HCT116 (cell line): ENCODE measurements around the gene NEURL4. TPM values are rescaled to one million over a fixed set of nuclear protein-coding genes. Genes with fewer than 3 reads are reported as not detected.

Experiments used
- ATAC-seq: fragments of 200-7000 bp; cut with Tn5 transposase; 2 replicates; pipeline ENCODE4 v1.9.1; 2020; ENCODE audit warnings: mild to moderate bottlenecking, moderate library complexity
- BruUV-seq: library from RNA; stranded (reverse); fragments of 400-500 nt; replicated peaks from 2 replicates; lab custom pipeline; 2021; lab: Mats Ljungman, UMichigan
- CTCF ChIA-PET: fragments of 300-600 bp; sonication (Branson Sonifier 250); formaldehyde crosslinking; loops from one replicate; lab custom pipeline; 2021; ENCODE audit warnings: antibody characterized with exemption; lab: Charles Lee
- POLR2A ChIA-PET: fragments of 300-600, 350-600 bp; sonication (Branson Sonifier 250); formaldehyde crosslinking; loops from one replicate; lab custom pipeline; 2021; ENCODE audit warnings: antibody characterized with exemption; lab: Charles Lee
- RAD21 ChIA-PET, 2 experiments: fragments of 300-600 bp; sonication (Branson Sonifier 250); formaldehyde crosslinking; loops; one replicate each; lab custom pipeline; 2023; ENCODE audit warnings: low total read pairs in 2 of 2; ENCODE audit not compliant: uncharacterized antibody in 2 of 2, unreplicated experiment in 2 of 2, low non-redundant PET in 1 of 2; lab: Charles Lee
- DNase-seq: peaks from one replicate; pipeline ENCODE4 v3.0.0-alpha.2; 2010; ENCODE audit warnings: low read depth, low spot score
- H2AFZ ChIP-seq: fragments of 200-600 bp; shearing (Covaris generic), sonication (generic); 2 replicates; pipeline ENCODE4 v1.6.1; 2017; ENCODE audit warnings: low read depth, mixed run types, mixed read lengths, antibody characterized with exemption, low read length; ENCODE audit not compliant: poor library complexity, severe bottlenecking
- H3K27ac ChIP-seq: 2 replicates; pipeline ENCODE4 v1.5.1; 2012; ENCODE audit warnings: low read depth, low read length
- H3K27me3 ChIP-seq: fragments of 200-600 bp; sonication (generic); 2 replicates; pipeline ENCODE4 v1.6.1; 2016; ENCODE audit warnings: mixed run types, low read length, mixed read lengths; ENCODE audit not compliant: insufficient read depth
- H3K36me3 ChIP-seq, 2 experiments: fragments of 200-500 bp in 1 of 2; fragments of 200-600 bp in 1 of 2; sonication (Bioruptor generic) in 1 of 2; sonication (generic) in 1 of 2; 2 replicates each; pipeline versions ENCODE4 v1.5.1 to v1.6.1; 2014 to 2016; ENCODE audit warnings: low read length in 2 of 2, inconsistent platforms in 1 of 2, mixed read lengths in 1 of 2, mixed run types in 1 of 2; ENCODE audit not compliant: insufficient read depth in 2 of 2, control insufficient read depth in 1 of 2
- H3K4me1 ChIP-seq, 2 experiments: fragments of 200-600 bp in 1 of 2; sonication (generic) in 1 of 2; 2 replicates each; pipeline versions ENCODE4 v1.5.1 to v1.6.1; 2012 to 2017; ENCODE audit warnings: low read length in 2 of 2, inconsistent platforms in 1 of 2, mild to moderate bottlenecking in 1 of 2, mixed read lengths in 1 of 2, mixed run types in 1 of 2, moderate library complexity in 1 of 2; ENCODE audit not compliant: insufficient read depth in 2 of 2, control insufficient read depth in 1 of 2
- H3K4me2 ChIP-seq: fragments of 200-600 bp; sonication (generic); 2 replicates; pipeline ENCODE4 v1.6.1; 2017; ENCODE audit warnings: mixed run types, low read length, mixed read lengths
- H3K4me3 ChIP-seq, 2 experiments: fragments of 200-600 bp in 1 of 2; sonication (generic) in 1 of 2; replicated peaks in 1 of 2; 2 replicates each; pipeline ENCODE4 v1.5.1; 2011 to 2016; ENCODE audit warnings: low read length in 2 of 2, control low read depth in 1 of 2, low read depth in 1 of 2, mild to moderate bottlenecking in 1 of 2, mixed read lengths in 1 of 2, mixed run types in 1 of 2
- H3K79me2 ChIP-seq: fragments of 200-600 bp; sonication (generic); 2 replicates; pipeline ENCODE4 v1.6.1; 2017; ENCODE audit warnings: mild to moderate bottlenecking, mixed run types, low read length, moderate library complexity, mixed read lengths; ENCODE audit not compliant: insufficient read depth
- H3K9ac ChIP-seq: fragments of 200-600 bp; sonication (generic); 2 replicates; pipeline ENCODE4 v1.6.1; 2016; ENCODE audit warnings: low read length, mixed read lengths
- H3K9me2 ChIP-seq: fragments of 200-600 bp; sonication (generic), shearing (Covaris generic); 2 replicates; pipeline ENCODE4 v1.6.1; 2017; ENCODE audit warnings: mixed run types, mild to moderate bottlenecking, moderate library complexity; ENCODE audit not compliant: insufficient read depth
- H3K9me3 ChIP-seq, 2 experiments: fragments of 200-500 bp in 1 of 2; fragments of 200-600 bp in 1 of 2; sonication (Bioruptor generic) in 1 of 2; sonication (generic) in 1 of 2; 2 replicates each; pipeline ENCODE4 v1.6.1; 2014 to 2017; ENCODE audit warnings: low read length in 2 of 2, mixed read lengths in 2 of 2, inconsistent platforms in 1 of 2, low read depth in 1 of 2, mild to moderate bottlenecking in 1 of 2, mixed run types in 1 of 2, moderate library complexity in 1 of 2; ENCODE audit not compliant: control insufficient read depth in 1 of 2, insufficient read depth in 1 of 2
- H4K20me1 ChIP-seq: fragments of 200-600 bp; sonication (generic), shearing (Covaris generic); 2 replicates; pipeline ENCODE4 v1.6.1; 2017; ENCODE audit warnings: mixed run types, mild to moderate bottlenecking, moderate library complexity; ENCODE audit not compliant: insufficient read depth
- CEBPB ChIP-seq: IDR thresholded peaks from 2 replicates; pipeline ENCODE4 v1.6.1; 2012; ENCODE audit warnings: low read depth
- ELF1 ChIP-seq: IDR thresholded peaks from 2 replicates; pipeline ENCODE4 v1.6.1; 2012; ENCODE audit warnings: low read depth, borderline replicate concordance
- EZH2 ChIP-seq: fragments of 200-600 bp; sonication (generic); IDR thresholded peaks from 2 replicates; pipeline ENCODE4 v1.6.1; 2017; ENCODE audit warnings: antibody characterized with exemption, mixed run types
- POLR2AphosphoS5 ChIP-seq: IDR thresholded peaks from 2 replicates; pipeline ENCODE4 v1.6.1; 2011; ENCODE audit warnings: mild to moderate bottlenecking, low read depth, low read length, moderate library complexity
- SIN3A ChIP-seq: IDR thresholded peaks from 2 replicates; pipeline ENCODE4 v1.6.1; 2012; ENCODE audit warnings: low read depth
- TCF7L2 ChIP-seq: IDR thresholded peaks from 2 replicates; pipeline ENCODE4 v1.7.0; 2011; ENCODE audit warnings: borderline replicate concordance, inconsistent platforms; ENCODE audit not compliant: insufficient read depth, insufficient read length; ENCODE audit errors: extremely low read depth
- YY1 ChIP-seq: IDR thresholded peaks from 2 replicates; pipeline ENCODE4 v1.6.1; 2011; ENCODE audit warnings: low read length, low read depth, moderate library complexity, mild to moderate bottlenecking; ENCODE audit not compliant: insufficient replicate concordance; ENCODE audit errors: extremely low read depth
- ZFX ChIP-seq: fragments of 450-650 bp; IDR thresholded peaks from 2 replicates; pipeline ENCODE4 v1.6.1; 2017
- intact Hi-C: fragments of 100-400 bp; cut with micrococcal nuclease; formaldehyde crosslinking; loops from 2 replicates; pipeline ENCODE4 v1.10.0; 2022
- total RNA-seq: library from RNA; stranded (reverse); gene quantifications from one replicate; pipeline ENCODE4 v1.2.1, GENCODE V29; 2021; ENCODE audit not compliant: unreplicated experiment
- TF ChIP-seq, protein P1 (sequence below): IDR thresholded peaks from 2 replicates; pipeline ENCODE4 v1.6.1; 2012; ENCODE audit warnings: low read depth

NEURL4 gene
- total RNA-seq, 1 experiment from 2014 or later = 56.9 TPM

DNA sequence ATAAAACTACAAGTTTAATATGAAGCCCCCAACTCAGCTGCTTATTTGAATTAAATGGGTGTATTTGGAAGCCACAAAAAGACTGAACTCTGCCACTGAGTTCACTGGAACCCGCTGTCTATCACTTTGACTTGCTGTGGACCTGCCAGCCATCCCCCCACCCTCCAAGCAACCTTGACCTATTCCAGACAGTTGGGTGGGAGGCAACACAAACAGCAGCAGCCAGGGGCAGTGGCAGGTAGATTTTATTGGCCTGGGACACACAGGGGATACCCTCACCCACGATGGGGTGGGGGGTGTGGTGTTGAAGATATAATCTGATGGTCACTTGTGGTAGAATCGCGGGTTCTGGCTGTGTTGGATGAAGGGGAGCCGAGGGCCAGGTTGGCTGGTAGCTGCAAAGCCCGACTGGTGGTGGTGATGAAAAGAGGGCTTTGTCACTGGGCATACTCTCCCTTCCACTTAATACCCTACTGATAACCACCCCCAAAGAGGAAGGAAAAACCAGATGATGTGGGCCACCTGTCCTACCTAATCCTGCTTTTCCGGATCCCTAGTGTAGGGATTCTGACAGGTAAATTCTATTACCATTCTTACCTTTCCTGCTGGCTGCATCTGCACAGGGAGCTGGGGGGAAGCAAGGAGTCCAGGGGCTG, 16.6 kb downstream of the NEURL4 start:
- Histone ChIP-seq H3K9ac (peak overlapping the region; percentile 90; the same call in 1 of the 2 replicates), H3K27me3 (no peaks in the 10 kb centered on the region), H3K4me2 (peak overlapping the region; percentile 96), H3K27ac (peak overlapping the region; percentile 93), H3K36me3 (peaks cover 35 to 50% of the 10 kb centered on the region in 2 experiments), H3K4me1 (peaks cover 32 to 63% of the 10 kb centered on the region in 2 experiments), H3K9me3 (no peaks in the 10 kb centered on the region), H3K4me3 (peak overlapping the region in 1 of 2 experiments; percentile 96; a peak in 1 of 4 replicates), H4K20me1 (peaks cover 36% of the 10 kb centered on the region), H3K9me2 (no peaks in the 10 kb centered on the region), H2AFZ (no peak overlapping the region), H3K79me2 (peaks cover 72% of the 10 kb centered on the region)
- CTCF ChIA-PET = interaction anchor here (1.1 to 2.2 kb wide), 5 partner anchors 16 to 260 kb away, joined by 3 to 7 read pairs (median 3); no protein-coding TSS in a partner anchor
- ATAC-seq = no peak
- POLR2A ChIA-PET = interaction anchor here (1.1 to 2.3 kb wide), 4 partner anchors 17 to 91 kb away, joined by 3 to 11 read pairs (median 5); partner anchors contain the start of genes ACAP1, NEURL4, SLC2A4 and TMEM256
- TF ChIP-seq ZFX (no peak), SIN3A (no peak), EZH2 (no peak), CEBPB (no peak), POLR2AphosphoS5 (peak; percentile 10; the same call in 1 of the 2 replicates)
- BruUV-seq = no TSS peak
- RAD21 ChIA-PET = no interaction called here
- no peak for DNase-seq
- intact Hi-C loops = no loop called here

DNA sequence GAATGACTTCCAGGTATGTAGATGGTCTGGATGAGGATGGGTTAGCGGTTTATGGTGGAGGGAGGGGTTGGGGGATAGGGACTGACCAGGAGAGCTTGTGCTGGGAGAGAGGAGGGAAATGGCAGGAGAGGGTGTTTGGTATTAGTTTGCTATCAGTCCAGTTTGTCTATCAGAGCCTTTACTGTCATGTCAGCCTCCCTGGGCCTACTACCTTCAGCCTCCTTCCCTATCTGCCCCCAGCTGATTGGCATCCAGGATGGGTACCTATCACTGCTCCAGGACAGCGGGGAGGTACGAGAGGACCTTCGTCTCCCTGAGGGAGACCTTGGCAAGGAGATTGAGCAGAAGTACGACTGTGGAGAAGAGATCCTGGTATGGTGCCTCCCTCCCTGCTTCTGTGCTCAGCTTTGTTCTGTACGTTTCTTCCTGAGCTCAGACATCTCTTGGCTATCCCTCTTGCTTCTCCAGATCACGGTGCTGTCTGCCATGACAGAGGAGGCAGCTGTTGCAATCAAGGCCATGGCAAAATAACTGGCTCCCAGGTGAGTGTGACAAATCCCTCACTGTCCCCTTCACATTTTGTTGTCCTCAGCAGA, 17.9 kb downstream of the NEURL4 start:
- Histone ChIP-seq H3K9me3 (no peaks in the 10 kb centered on the region), H3K4me3 (no peak overlapping the region), H3K9me2 (no peaks in the 10 kb centered on the region), H3K4me2 (peak overlapping the region; percentile 88; the same call in 1 of the 2 replicates), H3K4me1 (peaks cover 31 to 67% of the 10 kb centered on the region in 2 experiments), H3K27ac (peak overlapping the region; percentile 17; the same call in 1 of the 2 replicates), H3K27me3 (no peaks in the 10 kb centered on the region), H2AFZ (no peak overlapping the region), H3K9ac (no peak overlapping the region), H3K79me2 (peaks cover 74% of the 10 kb centered on the region), H3K36me3 (peaks cover 30 to 46% of the 10 kb centered on the region in 2 experiments), H4K20me1 (peaks cover 36% of the 10 kb centered on the region)
- CTCF ChIA-PET = no interaction called here
- TF ChIP-seq ELF1 (no peak), TCF7L2 (no peak), YY1 (no peak)
- TF ChIP-seq, protein P1, sequence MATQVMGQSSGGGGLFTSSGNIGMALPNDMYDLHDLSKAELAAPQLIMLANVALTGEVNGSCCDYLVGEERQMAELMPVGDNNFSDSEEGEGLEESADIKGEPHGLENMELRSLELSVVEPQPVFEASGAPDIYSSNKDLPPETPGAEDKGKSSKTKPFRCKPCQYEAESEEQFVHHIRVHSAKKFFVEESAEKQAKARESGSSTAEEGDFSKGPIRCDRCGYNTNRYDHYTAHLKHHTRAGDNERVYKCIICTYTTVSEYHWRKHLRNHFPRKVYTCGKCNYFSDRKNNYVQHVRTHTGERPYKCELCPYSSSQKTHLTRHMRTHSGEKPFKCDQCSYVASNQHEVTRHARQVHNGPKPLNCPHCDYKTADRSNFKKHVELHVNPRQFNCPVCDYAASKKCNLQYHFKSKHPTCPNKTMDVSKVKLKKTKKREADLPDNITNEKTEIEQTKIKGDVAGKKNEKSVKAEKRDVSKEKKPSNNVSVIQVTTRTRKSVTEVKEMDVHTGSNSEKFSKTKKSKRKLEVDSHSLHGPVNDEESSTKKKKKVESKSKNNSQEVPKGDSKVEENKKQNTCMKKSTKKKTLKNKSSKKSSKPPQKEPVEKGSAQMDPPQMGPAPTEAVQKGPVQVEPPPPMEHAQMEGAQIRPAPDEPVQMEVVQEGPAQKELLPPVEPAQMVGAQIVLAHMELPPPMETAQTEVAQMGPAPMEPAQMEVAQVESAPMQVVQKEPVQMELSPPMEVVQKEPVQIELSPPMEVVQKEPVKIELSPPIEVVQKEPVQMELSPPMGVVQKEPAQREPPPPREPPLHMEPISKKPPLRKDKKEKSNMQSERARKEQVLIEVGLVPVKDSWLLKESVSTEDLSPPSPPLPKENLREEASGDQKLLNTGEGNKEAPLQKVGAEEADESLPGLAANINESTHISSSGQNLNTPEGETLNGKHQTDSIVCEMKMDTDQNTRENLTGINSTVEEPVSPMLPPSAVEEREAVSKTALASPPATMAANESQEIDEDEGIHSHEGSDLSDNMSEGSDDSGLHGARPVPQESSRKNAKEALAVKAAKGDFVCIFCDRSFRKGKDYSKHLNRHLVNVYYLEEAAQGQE = no peak
- no TSS peak for BruUV-seq
- POLR2A ChIA-PET = no interaction called here
- RAD21 ChIA-PET = no interaction called here
- ATAC-seq = no peak
- DNase-seq = no peak
- intact Hi-C loops = no loop called here
